Nephron (organoid): ENCODE measurements around the gene BANF2.

Experiments
- H3K27ac Mint-ChIP-seq, 3 experiments: 2 replicates each; pipeline ENCODE4 v1.8.0; 2020; ENCODE audit warnings: mixed read lengths in 3 of 3, mild to moderate bottlenecking in 2 of 3, moderate library complexity in 1 of 3
- H3K27me3 Mint-ChIP-seq: 2 replicates; pipeline ENCODE4 v1.8.0; 2021; ENCODE audit warnings: low read depth, mild to moderate bottlenecking, moderate library complexity, mixed read lengths
- H3K36me3 Mint-ChIP-seq: 2 replicates; pipeline ENCODE4 v1.8.0; 2020; ENCODE audit warnings: low read depth, mixed read lengths
- H3K4me1 Mint-ChIP-seq: 2 replicates; pipeline ENCODE4 v1.8.0; 2020; ENCODE audit warnings: mixed read lengths
- H3K4me3 Mint-ChIP-seq, 3 experiments: 2 replicates each; pipeline ENCODE4 v1.8.0; 2020; ENCODE audit warnings: mild to moderate bottlenecking in 3 of 3, mixed read lengths in 3 of 3, moderate library complexity in 2 of 3
- H3K9me3 Mint-ChIP-seq: 2 replicates; pipeline ENCODE4 v1.8.0; 2020; ENCODE audit warnings: mixed read lengths
- TF ChIP-seq, protein P1 (sequence below), 3 experiments: fragments of 200-600 bp; sonication (generic); IDR thresholded peaks; one replicate each; pipeline ENCODE4 v1.5.0; 2021; ENCODE audit warnings: antibody characterized with exemption in 3 of 3; ENCODE audit not compliant: unreplicated experiment in 3 of 3

The BANF2 gene

DNA sequence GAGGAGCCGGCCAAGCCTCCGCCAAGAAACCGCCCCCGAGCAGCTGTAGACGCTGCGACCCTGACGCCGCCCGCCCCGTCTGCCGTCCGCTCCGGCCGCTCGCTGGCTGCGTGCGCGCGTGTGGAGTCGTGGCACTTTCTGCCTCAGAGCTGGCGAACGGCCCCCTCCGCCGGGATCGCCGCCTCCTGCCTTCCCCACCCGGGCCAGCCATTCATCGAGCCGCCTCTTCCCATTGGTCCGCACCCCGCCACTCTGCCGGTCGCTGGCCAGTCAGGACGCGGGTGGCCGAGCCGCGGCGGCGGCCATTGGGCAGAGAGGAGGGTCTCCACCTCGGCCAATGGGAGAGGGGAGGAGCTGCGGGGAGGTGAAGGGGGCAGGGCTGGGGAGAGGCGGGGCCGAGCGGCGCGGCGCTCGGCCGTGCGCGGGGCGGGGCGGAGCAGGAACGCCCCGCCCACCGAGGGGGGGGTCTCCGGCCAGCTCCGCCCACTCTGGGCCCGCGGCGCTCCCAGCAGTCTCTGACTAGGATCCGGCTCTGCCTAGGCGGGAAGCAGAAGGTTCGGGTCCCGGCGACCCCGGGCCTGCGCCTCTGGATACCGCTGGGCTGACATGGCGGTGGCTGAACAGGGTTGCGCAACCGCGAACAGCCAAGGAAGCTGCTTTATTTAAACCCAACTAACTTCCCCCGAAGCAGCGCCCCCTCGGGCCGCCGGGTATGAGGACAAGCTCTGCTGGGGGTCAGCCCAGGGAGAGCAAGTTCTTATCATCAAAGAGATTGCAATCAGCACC is 17.5 kb upstream of the BANF2 start, which contains the start of gene RRBP1:
Gene RRBP1, minus strand, starts transcription at position 140 of the 786 bp plus-strand sequence. CDS start 21,735 bp downstream, outside the sequence.
- H3K4me1 Mint-ChIP-seq = peaks cover 32% of the 10 kb centered on the region
- H3K36me3 Mint-ChIP-seq = peaks cover 9% of the 10 kb centered on the region
- TF ChIP-seq, protein P1, sequence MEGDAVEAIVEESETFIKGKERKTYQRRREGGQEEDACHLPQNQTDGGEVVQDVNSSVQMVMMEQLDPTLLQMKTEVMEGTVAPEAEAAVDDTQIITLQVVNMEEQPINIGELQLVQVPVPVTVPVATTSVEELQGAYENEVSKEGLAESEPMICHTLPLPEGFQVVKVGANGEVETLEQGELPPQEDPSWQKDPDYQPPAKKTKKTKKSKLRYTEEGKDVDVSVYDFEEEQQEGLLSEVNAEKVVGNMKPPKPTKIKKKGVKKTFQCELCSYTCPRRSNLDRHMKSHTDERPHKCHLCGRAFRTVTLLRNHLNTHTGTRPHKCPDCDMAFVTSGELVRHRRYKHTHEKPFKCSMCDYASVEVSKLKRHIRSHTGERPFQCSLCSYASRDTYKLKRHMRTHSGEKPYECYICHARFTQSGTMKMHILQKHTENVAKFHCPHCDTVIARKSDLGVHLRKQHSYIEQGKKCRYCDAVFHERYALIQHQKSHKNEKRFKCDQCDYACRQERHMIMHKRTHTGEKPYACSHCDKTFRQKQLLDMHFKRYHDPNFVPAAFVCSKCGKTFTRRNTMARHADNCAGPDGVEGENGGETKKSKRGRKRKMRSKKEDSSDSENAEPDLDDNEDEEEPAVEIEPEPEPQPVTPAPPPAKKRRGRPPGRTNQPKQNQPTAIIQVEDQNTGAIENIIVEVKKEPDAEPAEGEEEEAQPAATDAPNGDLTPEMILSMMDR (IDR thresholded peaks at IDR 0.05; ENCODE audit: unreplicated experiment in 3 of 3) = peak; percentile 62 to 78 (median 69)
- H3K27ac Mint-ChIP-seq = peak within 1 kb of the TSS; percentile 67 to 89 (median 86)
- H3K27me3 Mint-ChIP-seq = peaks cover 8% of the 10 kb centered on the region
- H3K9me3 Mint-ChIP-seq = peaks cover 6% of the 10 kb centered on the region
- peak within 1 kb of the TSS; percentile 82 to 89 (median 84) for H3K4me3 Mint-ChIP-seq

DNA sequence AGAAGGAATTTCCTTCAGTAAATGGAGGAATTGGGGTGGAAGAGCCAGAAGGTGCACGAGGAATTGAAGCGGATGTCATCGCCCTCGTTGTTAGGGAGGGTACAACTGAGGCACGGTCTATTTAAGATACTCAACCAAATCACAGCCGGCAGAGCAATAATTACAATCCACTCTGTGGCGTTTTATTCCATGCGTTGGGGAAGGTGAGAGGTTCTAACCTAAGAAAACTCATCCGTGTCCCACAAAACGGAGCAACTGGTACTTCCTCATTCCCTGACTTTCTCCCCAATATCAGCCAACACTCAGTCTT is 16.9 kb upstream of the BANF2 start:
- Mint-ChIP-seq H3K9me3 (peaks cover 11% of the 10 kb centered on the region), H3K27ac (peak overlapping the region; percentile 67 to 86 (median 76)), H3K4me3 (peak overlapping the region; percentile 80 to 84 (median 82)), H3K27me3 (peaks cover 9% of the 10 kb centered on the region), H3K36me3 (peaks cover 9% of the 10 kb centered on the region), H3K4me1 (peaks cover 32% of the 10 kb centered on the region)
- TF ChIP-seq, protein P1 (IDR thresholded peaks at IDR 0.05; ENCODE audit: unreplicated experiment in 3 of 3) = peak in 1 of 3 experiments; percentile 4

DNA sequence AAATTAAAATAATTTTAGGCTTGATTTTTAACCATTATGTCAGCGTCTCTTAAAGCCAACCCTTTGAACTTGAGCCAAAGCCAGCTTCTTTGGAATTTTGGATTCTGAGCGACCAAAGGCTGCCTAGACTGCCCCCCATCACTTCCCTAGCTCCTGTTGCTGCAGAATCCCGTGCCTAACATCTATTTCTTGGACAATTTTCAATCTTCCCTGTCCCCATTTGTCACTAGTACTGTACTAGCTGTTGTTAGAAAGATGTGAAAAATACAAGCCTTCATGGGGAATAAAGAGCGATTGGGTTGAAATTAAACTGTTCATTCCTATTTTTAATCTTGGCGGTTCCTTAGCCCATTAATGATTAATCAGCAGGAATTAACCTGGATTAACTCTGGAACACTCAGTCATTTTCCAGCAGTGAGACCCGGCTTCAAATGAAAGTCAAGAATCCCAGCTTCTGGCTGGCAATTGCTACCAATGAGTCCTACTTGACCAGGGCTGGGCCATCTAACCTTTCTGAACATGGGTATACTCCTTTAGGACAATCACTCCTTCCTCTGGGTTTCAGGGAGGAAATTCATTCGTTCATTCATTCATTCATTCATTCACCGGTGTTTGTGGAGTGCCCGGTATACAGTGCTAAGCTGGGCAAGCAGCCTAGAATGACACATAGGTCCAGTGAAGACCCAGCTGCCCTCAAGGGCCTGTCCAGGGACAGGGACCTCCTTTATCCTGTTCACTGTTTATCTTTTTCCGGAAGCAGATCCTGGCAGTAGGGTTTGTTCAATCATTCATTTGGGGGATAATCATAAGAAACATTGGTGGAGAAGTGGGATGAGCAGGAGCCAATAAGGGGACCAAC is 16.3 kb upstream of the BANF2 start:
- Mint-ChIP-seq H3K36me3 (peaks cover 9% of the 10 kb centered on the region), H3K4me3 (peak overlapping the region; percentile 80 to 84 (median 82)), H3K9me3 (peaks cover 12% of the 10 kb centered on the region), H3K4me1 (peaks cover 29% of the 10 kb centered on the region), H3K27ac (peak overlapping the region; percentile 32 to 67 (median 59)), H3K27me3 (peaks cover 9% of the 10 kb centered on the region)
- TF ChIP-seq, protein P1 (IDR thresholded peaks at IDR 0.05; ENCODE audit: unreplicated experiment in 3 of 3) = no peak

DNA sequence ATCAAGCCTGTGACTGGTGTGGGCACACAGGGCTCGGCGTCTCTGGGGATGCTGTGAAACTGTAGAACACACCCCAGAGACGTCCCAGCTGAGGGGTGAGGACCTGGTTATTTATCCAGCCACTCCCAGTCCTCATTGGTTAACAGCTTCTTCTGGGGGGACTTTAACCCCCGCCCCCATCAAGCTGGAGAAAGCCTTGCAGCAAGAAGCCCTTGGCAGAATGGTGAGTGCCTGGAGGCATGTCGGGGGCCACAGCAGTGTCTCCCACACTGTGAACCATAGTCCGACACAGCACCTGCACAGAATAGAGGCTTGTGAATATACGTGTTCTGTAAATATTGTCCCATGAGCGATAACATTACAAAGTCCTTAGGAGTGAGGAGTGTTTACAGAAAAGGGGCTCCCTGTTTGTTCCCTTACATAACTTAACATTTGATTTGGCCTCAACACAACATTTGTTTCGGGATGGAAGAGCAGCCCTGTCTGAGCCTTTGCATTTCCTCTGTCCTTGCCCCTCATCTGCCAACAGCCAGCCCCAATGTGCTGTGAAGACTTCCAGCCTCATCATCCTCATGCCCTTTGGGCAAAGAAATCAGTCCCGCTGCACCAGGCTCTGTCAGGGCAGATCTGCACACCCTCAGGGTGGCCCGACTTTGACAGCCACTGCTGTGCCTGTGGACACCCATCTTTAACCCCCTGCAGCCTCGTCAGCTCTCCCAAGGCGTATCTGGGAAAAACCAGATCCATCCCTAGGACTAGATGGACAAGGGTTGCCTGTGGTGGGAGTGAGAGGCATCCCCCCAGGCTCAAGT is 15.5 kb upstream of the BANF2 start:
- H3K27me3 Mint-ChIP-seq = peaks cover 9% of the 10 kb centered on the region
- peak overlapping the region; percentile 32 to 82 (median 45) for H3K4me3 Mint-ChIP-seq
- peaks cover 6% of the 10 kb centered on the region for H3K36me3 Mint-ChIP-seq
- peak overlapping the region in 2 of 3 experiments; percentile 10 to 67 for H3K27ac Mint-ChIP-seq
- H3K9me3 Mint-ChIP-seq = peaks cover 12% of the 10 kb centered on the region
- TF ChIP-seq, protein P1 (IDR thresholded peaks at IDR 0.05; ENCODE audit: unreplicated experiment in 3 of 3) = no peak
- peaks cover 22% of the 10 kb centered on the region for H3K4me1 Mint-ChIP-seq

DNA sequence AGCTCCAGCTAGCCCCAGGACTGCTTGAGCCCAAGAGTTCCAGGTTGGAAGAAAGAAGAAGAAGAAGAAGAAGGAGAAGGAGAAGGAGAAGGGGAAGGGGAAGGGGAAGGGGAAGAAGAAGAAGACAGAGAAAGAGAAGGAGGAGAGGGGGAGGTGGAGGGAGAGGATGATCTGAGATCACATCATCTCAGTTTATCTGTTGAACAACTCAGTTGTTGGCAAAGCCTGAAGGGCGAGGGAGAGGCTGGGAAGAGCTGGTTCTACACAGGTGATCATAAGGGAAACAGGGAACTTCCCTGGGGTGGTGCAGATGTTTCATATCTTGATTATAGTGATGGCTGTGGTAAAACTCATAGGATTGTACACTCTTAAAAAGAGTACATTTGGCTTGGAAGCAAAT is 14.6 kb upstream of the BANF2 start:
- peak overlapping the region in 1 of 3 experiments; percentile 20 for H3K4me3 Mint-ChIP-seq
- H3K36me3 Mint-ChIP-seq = no peaks in the 10 kb centered on the region
- peaks cover 9% of the 10 kb centered on the region for H3K27me3 Mint-ChIP-seq
- TF ChIP-seq, protein P1 (IDR thresholded peaks at IDR 0.05; ENCODE audit: unreplicated experiment in 3 of 3) = no peak
- no peak overlapping the region for H3K27ac Mint-ChIP-seq
- peaks cover 12% of the 10 kb centered on the region for H3K9me3 Mint-ChIP-seq
- peaks cover 13% of the 10 kb centered on the region for H3K4me1 Mint-ChIP-seq
